ENCODE data around the gene EPB41L5. TPM values are rescaled to one million over a fixed set of nuclear protein-coding genes. Genes with fewer than 3 reads are reported as not detected.

The EPB41L5 gene
- total and polyA plus RNA-seq, 11 donors = 3.1 to 16.9 (median 9.8) TPM

DNA sequence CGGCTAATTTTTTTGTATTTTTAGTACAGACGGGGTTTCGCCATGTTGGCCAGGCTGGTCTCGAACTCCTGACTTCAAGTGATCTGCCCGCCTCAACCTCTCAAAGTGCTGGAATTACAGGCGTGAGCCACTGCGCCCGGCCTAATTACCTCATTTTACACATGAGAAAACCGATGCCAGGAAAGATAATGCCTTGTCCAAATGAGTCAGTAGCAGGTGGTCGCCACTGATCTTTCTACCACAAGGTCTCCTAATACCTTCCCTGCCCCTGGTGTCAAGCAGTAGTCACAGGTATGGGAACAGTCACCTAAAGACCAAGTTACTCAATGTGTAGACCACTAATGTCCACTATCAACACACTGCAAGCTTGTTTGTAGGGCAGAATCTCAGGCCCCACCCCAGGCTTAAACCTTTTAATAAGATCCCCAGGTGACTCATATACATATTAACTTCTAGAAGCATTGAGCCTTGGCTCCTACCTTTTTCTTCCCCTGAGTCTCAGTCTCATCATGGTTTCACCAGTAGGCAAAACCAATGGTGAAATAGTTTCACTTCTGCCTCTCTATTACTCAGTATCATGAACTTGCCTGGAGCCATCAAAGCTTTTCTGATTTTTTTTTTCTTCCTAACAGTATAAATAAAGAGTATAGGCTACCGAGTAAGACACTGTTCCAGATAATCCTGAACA is 6.9 kb upstream of the EPB41L5 start:
- WGBS, 4 donors = 92 to 94% (median 93%) methylated on average over 11 of the region's 11 CpGs
- no peak for ATAC-seq
- TF ChIP-seq POLR2A (IDR thresholded peaks at IDR 0.05) = no peak

DNA sequence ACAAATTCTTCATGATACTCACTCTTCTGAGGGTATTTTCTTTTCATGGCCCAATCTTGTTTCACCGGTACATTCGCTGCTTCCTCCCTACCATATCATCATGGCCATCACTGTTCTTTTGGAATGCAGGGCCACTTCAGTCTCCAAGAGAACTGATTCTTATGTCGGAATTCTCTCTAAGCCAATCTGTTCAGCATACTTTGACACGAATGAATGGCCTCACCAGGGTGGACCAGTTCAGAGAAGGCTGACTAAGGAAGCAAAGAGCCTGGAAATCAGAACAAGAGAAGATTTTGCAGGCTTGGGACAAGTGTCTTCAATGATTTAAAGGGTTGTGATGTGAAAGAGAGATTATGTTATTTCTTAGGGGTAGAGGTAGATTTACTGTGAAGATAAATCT is 5.0 kb upstream of the EPB41L5 start:
- DNase-seq (no peak), ATAC-seq (no peak)
- Histone ChIP-seq H3K9me3 (no peaks in the 10 kb centered on the region), H3K27me3 (no peaks in the 10 kb centered on the region), H3K4me3 (no peak overlapping the region), H3K4me1 (peaks cover 0 to 7% (median 6%) of the 10 kb centered on the region in 12 donors), H3K36me3 (no peaks in the 10 kb centered on the region), H3K27ac (no peak overlapping the region)
- WGBS, 4 donors = 93 to 95% (median 94%) methylated on average over 4 of the region's 4 CpGs
- intact Hi-C loops (cut with DNase I) = no loop called here
- TF ChIP-seq, protein P1, sequence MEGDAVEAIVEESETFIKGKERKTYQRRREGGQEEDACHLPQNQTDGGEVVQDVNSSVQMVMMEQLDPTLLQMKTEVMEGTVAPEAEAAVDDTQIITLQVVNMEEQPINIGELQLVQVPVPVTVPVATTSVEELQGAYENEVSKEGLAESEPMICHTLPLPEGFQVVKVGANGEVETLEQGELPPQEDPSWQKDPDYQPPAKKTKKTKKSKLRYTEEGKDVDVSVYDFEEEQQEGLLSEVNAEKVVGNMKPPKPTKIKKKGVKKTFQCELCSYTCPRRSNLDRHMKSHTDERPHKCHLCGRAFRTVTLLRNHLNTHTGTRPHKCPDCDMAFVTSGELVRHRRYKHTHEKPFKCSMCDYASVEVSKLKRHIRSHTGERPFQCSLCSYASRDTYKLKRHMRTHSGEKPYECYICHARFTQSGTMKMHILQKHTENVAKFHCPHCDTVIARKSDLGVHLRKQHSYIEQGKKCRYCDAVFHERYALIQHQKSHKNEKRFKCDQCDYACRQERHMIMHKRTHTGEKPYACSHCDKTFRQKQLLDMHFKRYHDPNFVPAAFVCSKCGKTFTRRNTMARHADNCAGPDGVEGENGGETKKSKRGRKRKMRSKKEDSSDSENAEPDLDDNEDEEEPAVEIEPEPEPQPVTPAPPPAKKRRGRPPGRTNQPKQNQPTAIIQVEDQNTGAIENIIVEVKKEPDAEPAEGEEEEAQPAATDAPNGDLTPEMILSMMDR (IDR thresholded peaks at IDR 0.05) = no peak
- TF ChIP-seq POLR2A (IDR thresholded peaks at IDR 0.05) = no peak

More for the DNA sequence above, 6.9 kb upstream of the EPB41L5 start:
- intact Hi-C loops (cut with DNase I) = no loop called here
- peaks cover 0 to 3% (median 0%) of the 10 kb centered on the region in 12 donors for H3K9me3 ChIP-seq
- no peaks in the 10 kb centered on the region for H3K4me1 ChIP-seq
- no peak overlapping the region for H3K4me3 ChIP-seq
- H3K36me3 ChIP-seq = no peaks in the 10 kb centered on the region
- no peak for DNase-seq
- H3K27ac ChIP-seq = no peak overlapping the region
- no peaks in the 10 kb centered on the region for H3K27me3 ChIP-seq

DNA sequence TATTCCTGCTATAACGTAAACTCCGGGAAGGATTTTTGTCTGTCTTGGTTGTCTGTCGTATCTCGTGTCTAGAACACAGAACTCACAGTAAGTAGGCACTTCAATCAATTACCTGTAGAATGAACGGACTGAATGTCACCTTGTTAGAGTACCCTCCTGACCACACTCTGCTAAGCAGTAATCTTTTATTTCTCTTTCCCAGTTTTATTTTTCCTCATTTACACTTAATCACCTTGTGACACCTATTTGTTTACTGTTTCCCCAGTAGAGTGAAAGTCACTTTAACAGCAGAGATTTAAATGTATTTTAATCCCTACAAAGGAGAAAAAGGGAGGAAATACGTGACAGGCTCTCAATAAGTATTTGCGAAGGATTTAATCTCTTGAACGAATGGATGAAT is 514 bp upstream of the EPB41L5 start:
- no peak for TF ChIP-seq POLR2A (IDR thresholded peaks at IDR 0.05)
- TF ChIP-seq, protein P1 (IDR thresholded peaks at IDR 0.05) = no peak
- Histone ChIP-seq H3K9me3 (no peaks in the 10 kb centered on the region), H3K36me3 (no peaks in the 10 kb centered on the region), H3K27me3 (no peaks in the 10 kb centered on the region), H3K4me1 (peaks cover 0 to 25% (median 14%) of the 10 kb centered on the region in 12 donors), H3K27ac (peak overlapping the region in 9 of 12 donors; percentile 2 to 95 (median 83)), H3K4me3 (peak overlapping the region; percentile 73 to 100 (median 94))
- intact Hi-C loops (cut with DNase I) = loop anchor here in 2 of 10 donors (5.0 kb wide), 2 partner anchors 95 to 165 kb away; no protein-coding TSS in a partner anchor
- DNase-seq (no peak), ATAC-seq (no peak)
- 28 to 31% (median 30%) methylated on average over 8 of the region's 8 CpGs for WGBS, 4 donors

DNA sequence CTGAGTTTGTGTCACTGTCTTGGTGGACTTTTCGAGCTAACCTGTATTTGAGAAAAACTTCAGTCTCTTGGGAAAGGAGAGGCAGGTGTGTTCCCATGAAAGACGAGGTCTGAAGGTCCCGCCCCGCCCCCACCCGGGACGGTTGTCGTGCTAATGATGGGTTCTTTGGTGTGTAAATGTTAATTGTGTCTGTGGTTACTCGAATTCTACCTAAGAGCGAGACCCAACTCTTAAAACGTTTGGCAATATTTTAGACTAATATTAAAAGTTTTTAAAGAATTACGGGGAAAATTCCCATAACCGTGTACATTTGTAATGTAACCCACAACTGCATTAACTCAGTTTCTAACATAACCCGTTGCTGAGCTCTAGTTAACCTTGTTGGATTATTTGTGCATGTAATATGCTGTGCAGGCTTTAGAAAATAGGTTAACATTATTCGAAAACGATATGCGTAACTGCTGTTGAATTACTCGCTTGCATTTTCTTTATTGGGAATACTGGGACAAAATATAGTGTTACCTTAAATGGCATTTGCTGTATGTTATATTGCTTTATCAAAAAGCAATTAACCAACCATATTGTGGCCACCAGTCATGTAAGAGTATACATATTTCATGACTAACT is 833 bp downstream of the EPB41L5 start:
- WGBS, 4 donors = 25 to 34% (median 30%) methylated on average over 17 of the region's 17 CpGs
- peak overlapping the region in 9 of 12 donors; percentile 76 to 95 (median 86) for H3K27ac ChIP-seq
- ATAC-seq (peak in 1 of 4 donors; percentile 4), DNase-seq (no peak)
- peaks cover 0 to 25% (median 14%) of the 10 kb centered on the region in 12 donors for H3K4me1 ChIP-seq
- no peaks in the 10 kb centered on the region for H3K36me3 ChIP-seq
- H3K27me3 ChIP-seq = no peaks in the 10 kb centered on the region
- H3K4me3 ChIP-seq = peak overlapping the region; percentile 73 to 100 (median 94)
- TF ChIP-seq, protein P1 (IDR thresholded peaks at IDR 0.05) = no peak
- no peak for TF ChIP-seq POLR2A (IDR thresholded peaks at IDR 0.05)
- intact Hi-C loops (cut with DNase I) = loop anchor here in 2 of 10 donors (5.0 kb wide), 2 partner anchors 94 to 164 kb away; no protein-coding TSS in a partner anchor
- no peaks in the 10 kb centered on the region for H3K9me3 ChIP-seq
